GM12891 (cell line): ENCODE results near the gene APOBEC4.

ENCODE experiments used
- POLR2A ChIP-seq: IDR thresholded peaks from 2 replicates; pipeline ENCODE4 v1.6.1; 2011; ENCODE audit warnings: low read depth, low read length, control low read depth
- POLR2AphosphoS5 ChIP-seq: IDR thresholded peaks from 2 replicates; pipeline ENCODE4 v1.6.1; 2011; ENCODE audit warnings: low read depth, low read length, control low read depth
- SPI1 ChIP-seq: IDR thresholded peaks from 2 replicates; pipeline ENCODE4 v1.6.1; 2011; ENCODE audit warnings: low read depth, low read length, control low read depth
- TAF1 ChIP-seq: IDR thresholded peaks from 2 replicates; pipeline ENCODE4 v1.6.1; 2011; ENCODE audit warnings: low read depth, low read length, control low read depth

GRCh38 chr1:183630748-183631147, 22.4 kb downstream of the APOBEC4 start:
- no peak for TF ChIP-seq POLR2A
- no peak for TF ChIP-seq POLR2AphosphoS5
- no peak for TF ChIP-seq SPI1
- TF ChIP-seq TAF1, result no peak
